KBM-7 (cell line): ENCODE data around the gene FES.
"Not testable (repeated sequence)": the region's sequence is repeated elsewhere in the genome, so short reads cannot be mapped to it uniquely, and the experiment has no call there.

Experiments
- DNase-seq: peaks from one replicate; pipeline ENCODE4 v3.0.0-alpha.2; 2015
- in situ Hi-C: fragments of 300-500 bp; cut with MboI; formaldehyde crosslinking; loops from 2 replicates; pipeline ENCODE4 v1.14.3; 2020; ENCODE audit warnings: low sequenced_read_pairs, low pct_unique_long_range_greater_than_20kb, mixed read lengths

Gene FES

GRCh38 chr15:90883976-90884718 is at the start of gene FES:
Gene FES (plus strand): TSS chr15:90884504. CDS start chr15:90885046, 542 bp downstream.
- peak; percentile 75 for DNase-seq
- in situ Hi-C loops = loop anchor here (25.0 kb wide), 1 partner anchor 247 kb away; no protein-coding TSS in a partner anchor

GRCh38 chr15:90834626-90835025 is 49.7 kb upstream of the FES start:
- in situ Hi-C loops = no loop called here
- DNase-seq = no peak

- in situ Hi-C loops = no loop called here
- no peak for DNase-seq
Observed at GRCh38 chr15:90836296-90836871, 47.9 kb upstream of the FES start.

- no peak for DNase-seq
- in situ Hi-C loops = no loop called here
Observed at GRCh38 chr15:90837094-90837493, 47.2 kb upstream of the FES start.

GRCh38 chr15:90838139-90838538 is 46.2 kb upstream of the FES start:
- peak; percentile 51 for DNase-seq
- in situ Hi-C loops = no loop called here

GRCh38 chr15:90838544-90838943 is 45.8 kb upstream of the FES start:
- DNase-seq = no peak
- in situ Hi-C loops = no loop called here

- peak; percentile 91 for DNase-seq
- in situ Hi-C loops = no loop called here
Observed at GRCh38 chr15:90839187-90840071, 44.9 kb upstream of the FES start.

- DNase-seq = no peak
- in situ Hi-C loops = no loop called here
Observed at GRCh38 chr15:90840157-90840855, 44.0 kb upstream of the FES start.

- in situ Hi-C loops = no loop called here
- peak; percentile 35 for DNase-seq
Observed at GRCh38 chr15:90840954-90841353, 43.4 kb upstream of the FES start.

- in situ Hi-C loops = no loop called here
- DNase-seq = peak; percentile 25
Observed at GRCh38 chr15:90844696-90845095, 39.6 kb upstream of the FES start.

- peak; percentile 50 for DNase-seq
- in situ Hi-C loops = no loop called here
Observed at GRCh38 chr15:90845201-90845949, 38.9 kb upstream of the FES start.

GRCh38 chr15:90849424-90849823 is 34.9 kb upstream of the FES start:
- in situ Hi-C loops = not testable (repeated sequence)

GRCh38 chr15:90851114-90851513 is 33.2 kb upstream of the FES start:
- in situ Hi-C loops = no loop called here
- no peak for DNase-seq

More at GRCh38 chr15:90849424-90849823, 34.9 kb upstream of the FES start:
- not testable (repeated sequence) for DNase-seq

- in situ Hi-C loops = no loop called here
- no peak for DNase-seq
Observed at GRCh38 chr15:90851940-90852339, 32.4 kb upstream of the FES start.

- no peak for DNase-seq
- in situ Hi-C loops = no loop called here
Observed at GRCh38 chr15:90855139-90855538, 29.2 kb upstream of the FES start.

- in situ Hi-C loops = no loop called here
- no peak for DNase-seq
Observed at GRCh38 chr15:90857337-90857736, 27.0 kb upstream of the FES start.

- in situ Hi-C loops = no loop called here
Observed at GRCh38 chr15:90857883-90858443, 26.3 kb upstream of the FES start.

More at GRCh38 chr15:90857883-90858443, 26.3 kb upstream of the FES start:
- no peak for DNase-seq
